ENCODE data around the gene RFC4. TPM values are rescaled to one million over a fixed set of nuclear protein-coding genes. Genes with fewer than 3 reads are reported as not detected.

The RFC4 gene
- total and polyA plus RNA-seq, 2 of the 8 experiments (the other 6 are each of a cell fraction or from before 2014, with no cell fraction given): 21.8 to 86.9 TPM

DNA sequence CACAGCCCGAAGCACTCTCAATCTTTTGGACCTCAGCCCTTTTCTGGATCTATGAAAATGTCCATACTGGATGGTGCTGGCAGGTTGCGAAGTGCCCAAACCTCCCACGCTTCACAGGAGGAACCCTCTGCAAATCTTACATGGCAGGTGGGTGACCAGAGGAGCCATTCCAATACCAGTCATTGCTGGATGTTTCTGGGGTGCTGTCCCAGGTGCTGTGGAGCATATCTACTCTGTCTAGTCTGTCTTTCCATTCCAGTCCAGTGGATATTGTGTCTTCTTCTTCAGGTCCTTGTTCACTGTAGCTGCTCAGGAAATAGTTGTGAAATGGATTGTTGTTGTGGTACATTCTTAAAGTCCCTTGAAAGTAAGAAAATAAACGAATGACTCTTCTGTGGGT lies 25.5 kb upstream of the RFC4 start:
- Histone ChIP-seq H3K4me2 (ENCODE audit: insufficient read depth in 1 of 2, low read depth in 2 of 2, low read length in 2 of 2) (no peak overlapping the region), H3K56ac (replicated peaks; ENCODE audit: insufficient read length, low read depth, low read length) (peak overlapping the region; percentile 39), H3K9me3 (ENCODE audit: insufficient read depth in 2 of 2, low read depth in 1 of 2, low read length in 1 of 2) (no peaks in the 10 kb centered on the region), H4K8ac (ENCODE audit: extremely low read depth, insufficient read depth, low read length) (no peak overlapping the region), H3K27me3 (replicated peaks in 1 of 4; ENCODE audit: control insufficient read depth in 3 of 4, extremely low read depth in 1 of 4, insufficient read depth in 3 of 4, low read length in 3 of 4) (peaks cover 0 to 17% (median 13%) of the 10 kb centered on the region in 4 experiments; a peak in 6 of 7 replicates), H2BK12ac (ENCODE audit: low read depth, low read length) (no peak overlapping the region), H3K4me3 (ENCODE audit: extremely low read depth in 1 of 4, insufficient read depth in 2 of 4, low read depth in 3 of 4, low read length in 4 of 4) (no peak overlapping the region), H2AK5ac (ENCODE audit: low read depth, low read length) (no peak overlapping the region), H4K91ac (replicated peaks; ENCODE audit: insufficient read length, low read length) (no peak overlapping the region), H3K23me2 (ENCODE audit: low read depth, low read length) (peaks cover 4% of the 10 kb centered on the region; the same call in 1 of the 2 replicates), H3K14ac (ENCODE audit: insufficient read length) (no peak overlapping the region), H3K36me3 (ENCODE audit: control insufficient read depth in 2 of 4, insufficient read depth in 4 of 4, low read length in 3 of 4) (no peaks in the 10 kb centered on the region), H3K9ac (replicated peaks in 1 of 4; ENCODE audit: extremely low read depth in 1 of 4, low read depth in 3 of 4, low read length in 3 of 4) (no peak overlapping the region), H3K18ac (ENCODE audit: extremely low read depth, low read length) (no peak overlapping the region), H3K23ac (ENCODE audit: insufficient read length) (no peak overlapping the region), H3K4ac (replicated peaks; ENCODE audit: insufficient read length, low read depth, low read length) (no peak overlapping the region), H3K79me1 (ENCODE audit: low read depth, low read length) (no peaks in the 10 kb centered on the region), H2BK120ac (replicated peaks; ENCODE audit: low read depth, low read length) (no peak overlapping the region), H2AFZ (ENCODE audit: low read length) (no peak overlapping the region), H4K5ac (ENCODE audit: insufficient read length, low read depth, low read length) (no peak overlapping the region), H3K79me2 (ENCODE audit: control insufficient read depth in 1 of 2, insufficient read depth in 2 of 2, low read length in 2 of 2) (no peaks in the 10 kb centered on the region), H2BK20ac (ENCODE audit: low read length) (no peak overlapping the region), H2BK5ac (ENCODE audit: low read depth, low read length) (no peak overlapping the region), H3K27ac (ENCODE audit: low read depth, low read length) (no peak overlapping the region), H4K20me1 (replicated peaks in 1 of 2; ENCODE audit: control insufficient read depth in 1 of 2, insufficient read depth in 2 of 2, low read length in 2 of 2) (no peaks in the 10 kb centered on the region), H3K4me1 (replicated peaks in 1 of 4; ENCODE audit: control insufficient read depth in 3 of 4, insufficient read depth in 4 of 4, low read length in 3 of 4) (no peaks in the 10 kb centered on the region), H2BK15ac (ENCODE audit: low read length) (no peak overlapping the region)
- TF ChIP-seq RNF2 (IDR thresholded peaks at IDR 0.05; ENCODE audit: borderline replicate concordance, low read depth, low read length, missing control alignments, poor library complexity, severe bottlenecking): no peak
- no peak for TF ChIP-seq JUND (IDR thresholded peaks at IDR 0.05; ENCODE audit: low read length)
- no peak for TF ChIP-seq KDM1A (IDR thresholded peaks at IDR 0.05; ENCODE audit: borderline replicate concordance, low read length)
- TF ChIP-seq JUN (IDR thresholded peaks at IDR 0.05; ENCODE audit: low read depth, low read length): no peak
- TF ChIP-seq SIRT6 (IDR thresholded peaks at IDR 0.05; ENCODE audit: low read length): no peak
- POLR2A ChIA-PET (ENCODE audit: partially characterized antibody): no interaction called here
- no peak for FAIRE-seq
- CTCF ChIA-PET (ENCODE audit: partially characterized antibody): no interaction called here
- 76% methylated on average over 4 of the region's 4 CpGs; no CpG with 5 or more reads in 1 of the 2 experiments for WGBS, 2 experiments (ENCODE audit: extremely low coverage in 1 of 2, insufficient coverage in 1 of 2, insufficient read length in 1 of 2, insufficient replicate concordance in 2 of 2, low coverage in 1 of 2, low lambda C conversion rate in 2 of 2, missing lambda C conversion rate in 1 of 2)
- no peak for DNase-seq (ENCODE audit: low read depth in 1 of 2, low spot score in 2 of 2)

Measured in H1 (cell line).